ENCODE measurements around the gene SNX4.

The SNX4 gene

GRCh38 chr3:125401402-125401801 lies 118.6 kb downstream of the SNX4 start:
- no peak for DNase-seq

GRCh38 chr3:125398952-125399351 lies 121.0 kb downstream of the SNX4 start:
- DNase-seq: no peak

All from suppressor macrophage treated with lipopolysaccharide for 1 hour (primary cell).